ENCODE measurements around the gene MCC.

DNA sequence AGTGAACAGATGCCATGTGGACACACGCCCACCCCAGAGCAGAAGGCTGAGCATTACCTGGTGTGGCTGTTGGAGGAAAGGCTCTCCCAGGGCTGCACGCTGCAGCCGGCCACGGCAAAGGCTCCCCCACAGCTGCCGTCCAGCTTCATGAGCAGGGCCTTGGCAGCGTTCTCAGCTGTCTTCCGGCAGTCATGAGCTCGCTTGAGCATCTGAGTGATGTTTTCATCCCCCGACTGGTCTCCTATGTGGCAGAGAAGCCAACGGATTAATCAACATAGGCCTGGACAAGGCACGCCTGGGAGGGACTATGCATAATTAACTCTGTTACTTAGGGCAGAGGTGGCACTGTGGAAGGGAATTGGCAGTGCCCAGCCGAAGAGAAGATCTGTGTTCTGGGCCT, 424.3 kb downstream of the MCC start:
- TF ChIP-seq, protein P1, sequence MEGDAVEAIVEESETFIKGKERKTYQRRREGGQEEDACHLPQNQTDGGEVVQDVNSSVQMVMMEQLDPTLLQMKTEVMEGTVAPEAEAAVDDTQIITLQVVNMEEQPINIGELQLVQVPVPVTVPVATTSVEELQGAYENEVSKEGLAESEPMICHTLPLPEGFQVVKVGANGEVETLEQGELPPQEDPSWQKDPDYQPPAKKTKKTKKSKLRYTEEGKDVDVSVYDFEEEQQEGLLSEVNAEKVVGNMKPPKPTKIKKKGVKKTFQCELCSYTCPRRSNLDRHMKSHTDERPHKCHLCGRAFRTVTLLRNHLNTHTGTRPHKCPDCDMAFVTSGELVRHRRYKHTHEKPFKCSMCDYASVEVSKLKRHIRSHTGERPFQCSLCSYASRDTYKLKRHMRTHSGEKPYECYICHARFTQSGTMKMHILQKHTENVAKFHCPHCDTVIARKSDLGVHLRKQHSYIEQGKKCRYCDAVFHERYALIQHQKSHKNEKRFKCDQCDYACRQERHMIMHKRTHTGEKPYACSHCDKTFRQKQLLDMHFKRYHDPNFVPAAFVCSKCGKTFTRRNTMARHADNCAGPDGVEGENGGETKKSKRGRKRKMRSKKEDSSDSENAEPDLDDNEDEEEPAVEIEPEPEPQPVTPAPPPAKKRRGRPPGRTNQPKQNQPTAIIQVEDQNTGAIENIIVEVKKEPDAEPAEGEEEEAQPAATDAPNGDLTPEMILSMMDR (IDR thresholded peaks at IDR 0.05): no peak
- no peak for TF ChIP-seq POLR2A (IDR thresholded peaks at IDR 0.05)
